Inferior parietal cortex (tissue), 1 donor: ENCODE measurements around the gene RAE1.
"Not testable (repeated sequence)": the region's sequence is repeated elsewhere in the genome, so short reads cannot be mapped to it uniquely, and the experiment has no call there.

Experiments
- DNase-seq: peaks from one replicate; pipeline ENCODE4 v3.0.0-alpha.2; 2016; ENCODE audit errors: extremely low spot score

The RAE1 gene

GRCh38 chr20:57326667-57327455, 24.2 kb upstream of the RAE1 start:
- no peak for DNase-seq

GRCh38 chr20:57327820-57328219, 23.2 kb upstream of the RAE1 start:
- DNase-seq = no peak

- no peak for DNase-seq
Observed at GRCh38 chr20:57329608-57330221, 21.3 kb upstream of the RAE1 start, which contains the start of gene SPO11. SPO11 (plus strand) TSS chr20:57329803; CDS start chr20:57329868, 65 bp downstream.

DNA sequence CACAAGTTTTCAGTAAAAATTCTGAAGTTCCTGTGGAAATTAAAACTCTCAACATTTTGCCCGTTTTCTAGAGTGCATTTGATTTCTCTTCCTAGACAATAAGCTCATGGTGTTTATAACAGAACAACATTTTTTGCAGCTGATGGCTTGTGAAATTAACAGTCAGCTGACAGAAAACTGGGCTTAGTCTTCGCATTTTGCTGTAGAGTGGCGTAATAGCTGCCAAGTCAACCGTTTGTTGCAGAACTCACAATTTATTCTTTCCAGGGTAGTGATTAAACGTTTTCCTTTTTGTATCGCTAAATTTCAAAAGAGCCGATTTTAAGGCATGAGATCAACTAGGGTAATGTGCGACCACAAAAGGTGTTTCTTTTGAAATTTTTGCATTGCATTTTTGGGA, 20.1 kb upstream of the RAE1 start:
- peak; percentile 43 for DNase-seq

DNA sequence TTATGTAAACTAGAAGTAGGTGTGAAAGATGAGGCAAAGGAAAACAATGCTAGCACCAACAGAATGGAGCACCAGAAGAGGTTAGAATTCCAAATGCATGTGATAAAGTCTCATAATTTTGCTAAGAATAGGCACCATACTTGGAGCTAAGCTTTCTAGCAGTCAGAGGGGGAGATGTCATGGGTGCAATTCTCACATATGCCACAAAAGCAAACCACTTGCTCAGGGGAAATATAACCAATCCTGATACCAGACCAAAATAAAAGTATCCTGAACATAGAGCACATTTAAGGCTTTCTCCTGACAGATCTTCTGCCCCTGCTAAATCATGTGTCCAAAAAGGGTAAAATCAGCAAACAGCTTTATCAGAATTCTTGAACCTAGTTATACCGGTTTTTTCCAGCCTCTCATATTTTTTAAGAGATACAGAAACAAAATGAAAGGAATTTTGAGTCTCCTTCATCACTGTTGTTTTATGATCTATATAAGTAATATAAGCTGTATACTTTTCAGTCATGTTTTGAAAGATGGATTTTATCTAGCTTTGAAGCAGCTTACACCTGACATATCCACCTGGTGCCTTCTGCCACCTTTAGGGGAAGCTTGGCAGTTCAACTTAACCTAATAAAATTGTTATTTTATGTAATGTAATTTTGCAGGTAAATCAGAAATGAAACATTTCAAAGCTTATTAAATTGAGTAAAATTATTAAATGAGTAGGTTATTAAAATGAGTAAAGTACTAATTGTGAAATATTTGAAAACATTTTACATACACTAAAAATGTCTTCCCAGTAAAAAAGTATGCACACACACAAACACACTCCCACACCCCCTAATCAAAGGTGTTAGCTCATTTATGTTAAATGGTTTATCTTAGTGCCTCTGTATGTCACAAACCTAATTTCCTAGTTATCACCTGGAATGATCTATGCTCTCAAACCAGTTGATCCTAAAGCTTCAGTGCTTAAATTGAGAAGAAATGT, 18.7 kb upstream of the RAE1 start:
- no peak for DNase-seq

DNA sequence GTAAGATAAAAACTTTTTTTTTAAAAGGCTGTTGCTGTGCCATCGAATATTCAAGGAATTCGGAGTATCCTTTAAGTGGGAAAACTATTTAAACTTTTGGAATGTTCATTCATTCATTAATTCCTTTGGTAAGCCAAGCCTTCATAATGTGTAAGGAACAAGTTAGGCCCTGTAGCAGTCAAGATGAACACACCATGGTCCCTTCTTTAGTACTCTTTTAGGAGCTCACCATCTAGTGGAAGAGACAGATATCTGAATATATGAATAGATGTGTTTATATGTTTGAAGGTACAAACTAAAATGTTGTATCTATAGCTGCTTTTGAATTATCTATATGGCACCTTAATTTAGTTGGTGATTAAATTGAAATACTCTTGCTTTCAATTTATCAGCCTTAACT, 15.7 kb upstream of the RAE1 start:
- DNase-seq = no peak

DNA sequence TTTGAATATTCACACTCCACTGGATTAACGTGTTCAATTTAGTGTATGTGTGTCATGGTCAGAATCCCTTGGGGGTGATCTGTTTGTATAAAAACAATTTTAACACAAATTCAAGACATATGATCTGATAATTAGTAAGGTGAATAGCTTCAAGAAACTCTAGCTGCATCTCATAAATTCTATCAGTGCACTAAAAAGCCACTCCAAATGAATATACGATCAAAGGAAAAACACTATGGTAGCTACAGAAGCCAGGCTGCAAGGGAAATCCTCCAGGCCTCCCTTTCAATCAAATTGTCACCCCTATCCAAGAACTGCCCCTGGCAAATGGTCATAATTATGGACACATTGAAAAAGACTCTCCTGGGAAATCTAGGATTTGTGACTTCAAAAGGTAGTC, 9.4 kb upstream of the RAE1 start:
- no peak for DNase-seq

DNA sequence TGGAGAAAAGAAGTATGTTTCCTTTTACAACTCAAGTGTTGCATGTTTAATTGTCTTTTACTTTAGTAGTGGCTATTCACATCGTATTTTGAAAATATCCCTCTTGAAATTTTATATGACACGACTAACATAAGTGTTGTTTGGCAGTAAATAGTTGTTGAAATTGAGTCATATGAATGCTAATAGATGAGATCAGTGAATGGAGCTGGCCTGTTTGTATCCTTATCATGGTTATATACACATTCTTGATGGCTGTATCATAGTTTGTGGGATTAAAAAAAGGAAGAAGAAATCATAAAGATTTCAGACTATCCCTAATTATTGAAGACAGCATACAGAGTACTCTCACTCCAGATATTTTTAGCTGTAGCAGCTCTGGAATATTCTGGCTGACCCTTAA, 8.2 kb upstream of the RAE1 start:
- no peak for DNase-seq

- peak; percentile 96 for DNase-seq
Observed at GRCh38 chr20:57346477-57346876, 4.6 kb upstream of the RAE1 start.

- no peak for DNase-seq
Observed at GRCh38 chr20:57347393-57347792, 3.7 kb upstream of the RAE1 start.

GRCh38 chr20:57348200-57348921, 2.7 kb upstream of the RAE1 start:
- not testable (repeated sequence) for DNase-seq

GRCh38 chr20:57348922-57349574, 2.0 kb upstream of the RAE1 start:
- DNase-seq = not testable (repeated sequence)

DNA sequence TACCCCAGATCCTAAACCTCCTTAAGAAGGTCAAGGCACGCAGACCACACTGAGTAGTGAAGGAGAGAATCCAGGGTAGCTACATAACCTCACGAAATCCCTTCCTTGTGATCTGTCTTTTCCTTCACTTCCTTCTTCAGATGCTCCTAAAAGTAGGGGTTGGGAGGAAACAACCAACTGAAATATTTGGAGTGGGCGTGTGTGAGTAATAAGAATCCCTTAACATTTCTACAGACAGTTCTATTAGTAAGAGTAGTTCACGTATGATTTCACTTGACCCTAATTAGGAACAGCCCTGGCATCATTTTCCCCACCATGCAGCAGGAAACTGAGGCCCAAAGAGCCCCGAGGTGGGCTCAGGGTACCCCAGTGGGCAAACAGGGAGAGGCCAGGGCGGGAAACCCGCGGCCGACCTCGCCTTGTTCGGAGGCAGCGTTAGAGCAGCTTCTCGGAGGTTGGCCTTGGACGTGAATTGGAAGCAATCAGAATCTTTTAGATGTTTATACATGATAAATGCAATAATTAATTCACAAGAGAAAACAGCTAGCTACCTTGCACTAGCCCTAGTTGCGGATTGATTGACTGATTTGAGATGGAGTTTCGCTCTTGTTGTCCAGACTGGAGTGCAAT, 859 bp upstream of the RAE1 start:
- DNase-seq = no peak

- DNase-seq = not testable (repeated sequence)
Observed at GRCh38 chr20:57350726-57351041, 371 bp upstream of the RAE1 start.

DNA sequence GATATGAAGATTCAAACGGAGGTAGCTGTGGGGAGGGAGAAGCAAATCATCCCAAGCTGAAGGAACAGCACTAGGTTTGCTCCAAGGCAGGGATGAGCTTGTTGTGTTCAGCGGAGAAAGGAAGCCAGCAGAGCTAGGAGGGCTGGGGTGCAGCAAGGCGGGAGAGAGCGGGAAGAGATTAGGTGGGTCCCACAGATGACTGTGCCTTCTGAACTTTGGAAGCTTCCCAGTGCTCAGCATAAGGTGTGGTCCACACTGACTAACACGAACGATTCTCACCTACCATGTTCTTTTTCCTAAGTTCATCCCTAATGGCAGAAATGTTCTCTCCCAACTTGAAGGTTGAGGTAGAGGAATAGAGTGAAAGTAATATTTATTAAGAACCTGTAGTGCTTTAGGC, 1.2 kb downstream of the RAE1 start:
- DNase-seq = no peak

- DNase-seq = no peak
Observed at GRCh38 chr20:57353351-57353750, 2.3 kb downstream of the RAE1 start.

- no peak for DNase-seq
Observed at GRCh38 chr20:57361517-57361916, 10.5 kb downstream of the RAE1 start.

GRCh38 chr20:57364451-57364850, 13.4 kb downstream of the RAE1 start:
- DNase-seq = no peak

GRCh38 chr20:57369596-57369995, 18.5 kb downstream of the RAE1 start:
- no peak for DNase-seq

DNA sequence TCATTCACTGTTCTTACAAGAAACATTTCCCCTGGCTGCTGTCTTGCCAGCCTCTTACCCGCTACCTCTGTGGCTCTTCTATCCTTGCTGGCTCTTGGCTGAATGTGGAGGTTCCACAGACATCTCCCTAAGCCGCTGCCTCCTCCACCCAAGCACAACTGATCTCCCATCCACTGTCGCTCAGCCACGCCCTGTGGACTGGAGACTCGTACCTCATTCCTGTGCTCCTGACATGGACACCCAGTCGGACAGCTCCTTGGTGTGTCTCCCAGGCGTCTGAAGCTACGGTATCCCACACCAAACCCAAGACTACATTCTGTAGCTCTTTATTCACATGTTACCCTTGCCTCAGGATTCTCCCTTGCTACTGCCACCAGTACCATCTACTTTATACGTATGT, 19.3 kb downstream of the RAE1 start:
- no peak for DNase-seq

DNA sequence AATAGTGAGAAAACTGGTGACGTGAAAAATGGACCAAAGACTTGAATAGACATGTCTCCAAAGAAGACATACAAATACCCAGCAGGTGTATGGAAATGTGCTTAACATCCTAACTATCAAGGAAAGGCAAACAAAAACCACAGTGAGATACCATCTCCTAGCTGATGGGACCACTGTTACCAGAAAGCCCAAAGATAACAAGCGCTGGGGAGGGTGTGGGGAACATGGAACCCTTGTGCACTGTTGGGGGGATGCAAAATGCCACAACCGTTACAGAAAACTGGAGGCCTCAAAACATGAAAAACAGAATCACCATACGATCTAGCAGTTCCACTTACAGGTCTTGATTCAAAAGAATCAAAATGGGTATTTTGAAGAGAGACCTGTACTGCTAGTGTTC, 20.3 kb downstream of the RAE1 start:
- DNase-seq = no peak
